Mesenchymal stem cell (in vitro differentiated cells and primary cell): ENCODE data around the gene BTN1A1.
A peak's percentile ranks its signal among the peaks of the same experiment; 100 is the strongest.

Experiments used
- DNase-seq: peaks from one replicate; pipeline ENCODE4 v3.0.0-alpha.2; 2013
- H2AFZ ChIP-seq: one replicate; pipeline ENCODE4 v1.6.1; 2013; ENCODE audit warnings: low read depth, mild to moderate bottlenecking, control low read depth, inconsistent platforms, low read length, moderate library complexity
- H2AK5ac ChIP-seq: 2 replicates; pipeline ENCODE4 v1.6.1; 2013; ENCODE audit warnings: low read length, moderate library complexity, mild to moderate bottlenecking, inconsistent platforms; ENCODE audit not compliant: severe bottlenecking
- H2BK120ac ChIP-seq: one replicate; pipeline ENCODE4 v1.6.1; 2013; ENCODE audit warnings: low read depth, mild to moderate bottlenecking, inconsistent platforms, low read length, moderate library complexity
- H2BK12ac ChIP-seq, 2 experiments: one replicate each; pipeline ENCODE4 v1.6.1; 2013; ENCODE audit warnings: inconsistent platforms in 2 of 2, low read length in 2 of 2, mild to moderate bottlenecking in 2 of 2, moderate library complexity in 2 of 2, control low read depth in 1 of 2
- H2BK15ac ChIP-seq: one replicate; pipeline ENCODE4 v1.6.1; 2013; ENCODE audit warnings: mild to moderate bottlenecking, low read depth, inconsistent platforms; ENCODE audit not compliant: poor library complexity, severe bottlenecking
- H2BK5ac ChIP-seq: 2 replicates; pipeline ENCODE4 v1.6.1; 2013; ENCODE audit warnings: low read depth, mild to moderate bottlenecking, low read length, control low read depth, inconsistent platforms; ENCODE audit not compliant: poor library complexity, severe bottlenecking
- H3K14ac ChIP-seq, 2 experiments: one replicate each; pipeline ENCODE4 v1.6.1; 2013; ENCODE audit warnings: inconsistent platforms in 2 of 2, low read length in 2 of 2, control low read depth in 1 of 2, mild to moderate bottlenecking in 1 of 2, moderate library complexity in 1 of 2
- H3K18ac ChIP-seq, 2 experiments: one replicate each; pipeline ENCODE4 v1.6.1; 2013; ENCODE audit warnings: inconsistent platforms in 2 of 2, low read length in 2 of 2, control low read depth in 1 of 2, low read depth in 1 of 2, mild to moderate bottlenecking in 1 of 2
- H3K23ac ChIP-seq, 2 experiments: one replicate each; pipeline ENCODE4 v1.6.1; 2013; ENCODE audit warnings: inconsistent platforms in 2 of 2, low read length in 2 of 2, mild to moderate bottlenecking in 2 of 2, moderate library complexity in 2 of 2, control low read depth in 1 of 2
- H3K27ac ChIP-seq: 2 replicates; pipeline ENCODE4 v1.5.1; 2013; ENCODE audit warnings: mild to moderate bottlenecking, moderate library complexity, low read length, control low read depth, inconsistent platforms; ENCODE audit not compliant: poor library complexity, severe bottlenecking
- H3K27me3 ChIP-seq, 2 experiments: 2 replicates each; pipeline versions ENCODE4 v1.6.1 to v1.7.0; 2013; ENCODE audit warnings: low read length in 2 of 2, mild to moderate bottlenecking in 2 of 2, moderate library complexity in 2 of 2, control low read depth in 1 of 2, inconsistent platforms in 1 of 2; ENCODE audit not compliant: control insufficient read depth in 1 of 2, insufficient read depth in 1 of 2
- H3K36me3 ChIP-seq, 2 experiments: 2 replicates each; pipeline versions ENCODE4 v1.6.1 to v1.7.0; 2013; ENCODE audit warnings: low read length in 2 of 2, control low read depth in 1 of 2, inconsistent platforms in 1 of 2, low read depth in 1 of 2, mild to moderate bottlenecking in 1 of 2; ENCODE audit not compliant: insufficient read depth in 2 of 2, control insufficient read depth in 1 of 2
- H3K4ac ChIP-seq, 2 experiments: one replicate each; pipeline ENCODE4 v1.6.1; 2013; ENCODE audit warnings: inconsistent platforms in 2 of 2, low read length in 2 of 2, mild to moderate bottlenecking in 2 of 2, moderate library complexity in 2 of 2, control low read depth in 1 of 2, low read depth in 1 of 2
- H3K4me1 ChIP-seq: 2 replicates; pipeline ENCODE4 v1.6.1; 2013; ENCODE audit warnings: low read depth, low read length, control low read depth; ENCODE audit not compliant: control insufficient read depth, insufficient read depth
- H3K4me2 ChIP-seq: 2 replicates; pipeline ENCODE4 v1.6.1; 2013; ENCODE audit warnings: low read length, mild to moderate bottlenecking, inconsistent platforms; ENCODE audit not compliant: poor library complexity, severe bottlenecking
- H3K4me3 ChIP-seq, 2 experiments: 2 replicates each; pipeline versions ENCODE4 v1.5.1 to v1.7.0; 2013; ENCODE audit warnings: low read length in 2 of 2, mild to moderate bottlenecking in 2 of 2, control low read depth in 1 of 2, low read depth in 1 of 2; ENCODE audit not compliant: insufficient read depth in 1 of 2
- H3K79me1 ChIP-seq: replicated peaks from 2 replicates; pipeline ENCODE4 v1.6.1; 2013; ENCODE audit warnings: mild to moderate bottlenecking, control low read depth, low read length, inconsistent platforms; ENCODE audit not compliant: poor library complexity, severe bottlenecking
- H3K9ac ChIP-seq: 2 replicates; pipeline ENCODE4 v1.7.0; 2013; ENCODE audit warnings: mild to moderate bottlenecking, low read length, moderate library complexity
- H3K9me3 ChIP-seq: 2 replicates; pipeline ENCODE4 v1.7.0; 2013; ENCODE audit warnings: mild to moderate bottlenecking, low read length; ENCODE audit not compliant: control insufficient read depth
- H4K8ac ChIP-seq: one replicate; pipeline ENCODE4 v1.6.1; 2013; ENCODE audit warnings: inconsistent platforms, mild to moderate bottlenecking, low read length, moderate library complexity
- H4K91ac ChIP-seq: one replicate; pipeline ENCODE4 v1.6.1; 2013; ENCODE audit warnings: mild to moderate bottlenecking, low read length, inconsistent platforms
- WGBS: methylation state at CpG from one replicate; pipeline ENCODE4 v1.1.7; 2013; ENCODE audit warnings: mixed read lengths; 5-methylcytosine and 5-hydroxymethylcytosine counted together

Gene BTN1A1

GRCh38 chr6:26526928-26527327 lies 26.8 kb downstream of the BTN1A1 start:
- Histone ChIP-seq H3K23ac (no peak overlapping the region), H2BK5ac (no peak overlapping the region), H3K4me1 (peaks cover under 1% of the 10 kb centered on the region), H3K4me3 (no peak overlapping the region), H3K27ac (no peak overlapping the region), H2AFZ (no peak overlapping the region), H3K4ac (no peak overlapping the region), H4K91ac (no peak overlapping the region), H3K4me2 (no peak overlapping the region), H3K14ac (no peak overlapping the region), H3K27me3 (no peaks in the 10 kb centered on the region), H2BK120ac (no peak overlapping the region), H2AK5ac (no peak overlapping the region), H2BK12ac (no peak overlapping the region), H2BK15ac (no peak overlapping the region), H3K36me3 (no peaks in the 10 kb centered on the region), H3K18ac (no peak overlapping the region), H3K79me1 (peaks cover 2% of the 10 kb centered on the region), H4K8ac (no peak overlapping the region), H3K9me3 (no peaks in the 10 kb centered on the region), H3K9ac (no peak overlapping the region)
- 100% methylated on average over 1 of the region's 1 CpG for WGBS
- DNase-seq = no peak

DNA sequence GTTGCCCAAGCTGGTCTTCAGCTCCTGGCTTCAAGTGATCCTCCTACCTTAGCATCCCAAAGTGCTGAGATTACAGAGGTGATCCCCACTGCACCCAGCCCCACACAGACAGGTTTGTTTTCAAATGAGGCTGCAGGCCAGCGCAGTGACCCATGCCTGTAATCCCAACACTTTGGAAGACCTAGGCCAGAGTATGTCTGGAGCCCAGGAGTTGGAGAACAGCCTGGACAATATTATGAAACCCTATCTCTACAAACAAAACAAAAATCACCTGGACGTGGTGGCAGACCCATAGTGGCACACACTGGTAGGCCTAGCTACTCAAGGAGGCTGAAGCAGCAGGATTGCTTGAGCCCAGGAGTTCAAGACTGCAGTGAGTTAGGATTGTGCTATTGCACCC lies 30.1 kb downstream of the BTN1A1 start:
- peaks cover 2% of the 10 kb centered on the region for H3K79me1 ChIP-seq
- H2AFZ ChIP-seq = no peak overlapping the region
- H2BK5ac ChIP-seq = no peak overlapping the region
- H3K27ac ChIP-seq = no peak overlapping the region
- H3K9me3 ChIP-seq = no peaks in the 10 kb centered on the region
- H4K91ac ChIP-seq = no peak overlapping the region
- H3K36me3 ChIP-seq = no peaks in the 10 kb centered on the region
- H3K27me3 ChIP-seq = no peaks in the 10 kb centered on the region
- H2BK15ac ChIP-seq = no peak overlapping the region
- H3K18ac ChIP-seq = no peak overlapping the region
- no peak for DNase-seq
- H2AK5ac ChIP-seq = peak overlapping the region; percentile 44
- no peak overlapping the region for H3K14ac ChIP-seq
- no peak overlapping the region for H3K9ac ChIP-seq
- 84% methylated on average over 2 of the region's 2 CpGs for WGBS
- no peak overlapping the region for H4K8ac ChIP-seq
- no peak overlapping the region for H3K23ac ChIP-seq
- no peak overlapping the region for H3K4me2 ChIP-seq
- no peak overlapping the region for H2BK12ac ChIP-seq
- H3K4me3 ChIP-seq = no peak overlapping the region
- H2BK120ac ChIP-seq = no peak overlapping the region
- H3K4me1 ChIP-seq = no peaks in the 10 kb centered on the region
- H3K4ac ChIP-seq = no peak overlapping the region

DNA sequence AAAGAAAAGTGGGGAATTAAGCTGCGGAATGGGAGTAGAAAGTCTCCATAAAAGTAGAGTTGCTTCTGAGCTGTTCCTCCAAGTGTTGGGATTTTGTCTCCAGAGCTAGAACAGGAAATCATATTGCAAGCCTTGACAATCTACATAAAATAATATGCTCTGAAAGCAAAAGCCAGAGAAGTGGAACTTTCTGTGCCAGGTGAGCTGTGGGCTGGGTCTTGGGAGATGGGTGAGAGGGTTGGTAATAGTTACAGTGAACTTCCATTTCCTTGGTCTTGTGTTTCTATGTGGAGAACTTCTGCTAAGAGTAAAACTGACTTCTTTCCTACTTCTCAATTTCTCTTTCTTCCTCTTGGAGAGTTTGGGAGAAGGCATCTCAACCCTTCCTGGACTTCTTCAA lies 31.8 kb downstream of the BTN1A1 start:
- no peaks in the 10 kb centered on the region for H3K79me1 ChIP-seq
- no peaks in the 10 kb centered on the region for H3K36me3 ChIP-seq
- no peak overlapping the region for H3K9ac ChIP-seq
- H2BK15ac ChIP-seq = no peak overlapping the region
- 100% methylated on average over 1 of the region's 1 CpG for WGBS
- no peak overlapping the region for H3K4me2 ChIP-seq
- H4K91ac ChIP-seq = no peak overlapping the region
- H3K4ac ChIP-seq = no peak overlapping the region
- no peaks in the 10 kb centered on the region for H3K27me3 ChIP-seq
- DNase-seq = no peak
- H2BK12ac ChIP-seq = no peak overlapping the region
- H3K18ac ChIP-seq = no peak overlapping the region
- no peak overlapping the region for H4K8ac ChIP-seq
- H3K4me1 ChIP-seq = peaks cover 5% of the 10 kb centered on the region
- H3K9me3 ChIP-seq = no peaks in the 10 kb centered on the region
- peak overlapping the region; percentile 89 for H2AK5ac ChIP-seq
- no peak overlapping the region for H2BK5ac ChIP-seq
- H2AFZ ChIP-seq = no peak overlapping the region
- peak overlapping the region; percentile 100 for H3K27ac ChIP-seq
- H3K4me3 ChIP-seq = no peak overlapping the region
- H2BK120ac ChIP-seq = no peak overlapping the region
- no peak overlapping the region for H3K14ac ChIP-seq
- no peak overlapping the region for H3K23ac ChIP-seq

DNA sequence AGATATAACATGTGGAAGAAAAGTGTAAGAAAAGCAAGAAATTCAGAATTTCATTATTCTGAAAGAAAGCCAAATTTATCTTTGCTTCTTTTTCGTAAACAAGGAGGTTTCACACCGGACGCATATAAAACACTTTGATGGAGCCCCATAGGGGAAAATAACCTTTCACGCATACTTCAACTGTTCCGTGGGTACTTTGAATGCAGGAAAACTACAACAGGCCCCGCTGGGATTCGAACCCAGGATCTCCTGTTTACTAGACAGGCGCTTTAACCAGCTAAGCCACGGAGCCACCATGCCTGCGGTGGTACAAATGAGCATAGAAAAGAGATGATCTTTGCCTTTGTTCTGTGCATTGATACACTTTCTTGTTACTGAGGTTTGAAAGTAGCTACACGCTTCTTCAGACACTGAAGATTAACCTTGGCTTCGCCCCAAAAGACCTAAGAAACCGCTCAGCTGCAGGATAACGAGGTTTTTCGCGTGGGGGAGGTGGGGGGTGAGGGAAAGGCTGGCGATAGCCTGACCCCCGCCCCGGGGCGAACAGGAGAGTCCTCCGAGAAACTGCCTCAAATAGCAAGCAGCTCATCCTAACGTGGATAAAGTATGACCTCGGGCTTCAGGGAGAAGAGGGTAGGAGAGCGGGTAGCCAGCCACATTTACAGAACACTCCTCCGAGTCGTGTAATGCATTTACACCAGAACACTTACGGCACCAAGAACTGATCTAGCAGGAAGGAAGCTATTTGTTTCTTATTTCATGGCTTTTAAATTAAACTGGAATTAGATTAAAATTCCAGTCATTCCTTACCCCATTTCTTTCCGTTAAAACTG lies 32.8 kb downstream of the BTN1A1 start:
- Histone ChIP-seq H2BK15ac (no peak overlapping the region), H3K4me2 (peak overlapping the region; percentile 74), H4K91ac (no peak overlapping the region), H2AK5ac (peak overlapping the region; percentile 61), H2BK120ac (peak overlapping the region; percentile 45), H3K23ac (no peak overlapping the region), H3K9ac (peak overlapping the region; percentile 84), H4K8ac (peak overlapping the region; percentile 84), H3K18ac (peak overlapping the region; percentile 31 to 74), H2BK12ac (no peak overlapping the region), H3K27me3 (no peaks in the 10 kb centered on the region), H3K36me3 (no peaks in the 10 kb centered on the region), H2AFZ (peak overlapping the region; percentile 56), H3K14ac (no peak overlapping the region), H3K4ac (no peak overlapping the region), H3K9me3 (no peaks in the 10 kb centered on the region), H3K27ac (peak overlapping the region; percentile 100), H3K79me1 (no peaks in the 10 kb centered on the region), H3K4me1 (peaks cover 7% of the 10 kb centered on the region), H3K4me3 (peak overlapping the region; percentile 50 to 85), H2BK5ac (peak overlapping the region; percentile 99)
- peak; percentile 94 for DNase-seq
- under 1% methylated on average over 12 of the region's 28 CpGs for WGBS
